ENCODE data around the gene CSNK1A1L. TPM values are rescaled to one million over a fixed set of nuclear protein-coding genes. Genes with fewer than 3 reads are reported as not detected.

CSNK1A1L gene
- total and polyA plus RNA-seq, 10 of the 15 experiments (the other 5 are each of a cell fraction or from before 2014, with no cell fraction given), result not detected

GRCh38 chr13:37058910-37059847 lies 46.3 kb downstream of the CSNK1A1L start, which contains the start of gene SUPT20H:
Gene SUPT20H (minus strand): TSS chr13:37059688. CDS start chr13:37051490, 8,198 bp downstream.
- CTCF ChIA-PET, result interaction anchor here (1.2 kb wide), 1 partner anchor 77 kb away, joined by 3 read pairs; no protein-coding TSS in a partner anchor
- SMC1A ChIA-PET (ENCODE audit: uncharacterized antibody, unreplicated experiment), result interaction anchor here (1.1 kb wide), 1 partner anchor 11 kb away, joined by 3 read pairs; no protein-coding TSS in a partner anchor
- ATAC-seq, result peak; percentile 99
- Histone ChIP-seq H4K20me1 (ENCODE audit: control insufficient read depth, insufficient read depth) (no peaks in the 10 kb centered on the region), H3K4me3 (peak within 1 kb of the TSS; percentile 78), H3K9me3 (replicated peaks; ENCODE audit: control insufficient read depth, insufficient read depth, low read length) (no peaks in the 10 kb centered on the region; the same call in 2 of the 3 replicates), H3K27ac (ENCODE audit: control insufficient read depth, insufficient read depth) (peak within 1 kb of the TSS; percentile 88), H3K36me3 (ENCODE audit: control insufficient read depth in 2 of 2, insufficient read depth in 2 of 2, low read length in 1 of 2) (peaks cover 0 to 3% of the 10 kb centered on the region in 2 experiments; a peak in 1 of 4 replicates), H3K9ac (ENCODE audit: control insufficient read depth, insufficient read depth, low read length) (peak within 1 kb of the TSS; percentile 95), H2AFZ (ENCODE audit: control insufficient read depth, low read depth, low read length) (peak within 1 kb of the TSS; percentile 87), H3K27me3 (replicated peaks in 1 of 2; ENCODE audit: control insufficient read depth in 2 of 2, insufficient read depth in 2 of 2, low read length in 1 of 2) (no peaks in the 10 kb centered on the region; a peak in 1 of 4 replicates), H3K4me1 (ENCODE audit: control insufficient read depth, insufficient read depth, low read length) (peaks cover 2% of the 10 kb centered on the region; the same call in 1 of the 2 replicates), H3K4me2 (ENCODE audit: control insufficient read depth, insufficient read depth) (peak within 1 kb of the TSS; percentile 76), H3K79me2 (ENCODE audit: control insufficient read depth, insufficient read depth, low read length) (peaks cover 26% of the 10 kb centered on the region)
- peak; percentile 35 for FAIRE-seq
- POLR2A ChIA-PET, result interaction anchor here (0.6 kb wide), 1 partner anchor 1217 kb away, joined by 5 read pairs; no protein-coding TSS in a partner anchor
- RAD21 ChIA-PET (ENCODE audit: unreplicated experiment), result no interaction called here
- in situ Hi-C loops (cut with MboI) (loop anchor here (25.0 kb wide), 1 partner anchor 1303 kb away; no protein-coding TSS in a partner anchor), intact Hi-C loops (cut with micrococcal nuclease; ENCODE audit: unreplicated experiment) (loop anchor here (2.0 to 5.0 kb wide), 3 partner anchors 58 to 727 kb away; partner anchors contain the start of genes EXOSC8 and RFXAP)
- peak; percentile 47 for DNase-seq (ENCODE audit: low read depth, low spot score)
- TSS peak; percentile 89 for BruUV-seq (replicated peaks)
- WGBS (ENCODE audit: insufficient coverage, insufficient replicate concordance, low lambda C conversion rate, missing lambda C conversion rate), result 1% methylated on average over 60 of the region's 75 CpGs
- TF ChIP-seq HDAC2 (IDR thresholded peaks at IDR 0.05) (no peak), PAX5 (IDR thresholded peaks at IDR 0.05; ENCODE audit: borderline replicate concordance, low read depth, low read length) (no peak), NKRF (conservative IDR thresholded peaks at IDR 0.05) (0 out of 2 replicates have a peak, but pooled peaks have one; percentile 47), CTCF (IDR thresholded peaks at IDR 0.05 in 2 of 3, conservative IDR thresholded peaks at IDR 0.05 in 1 of 3; ENCODE audit: control insufficient read depth in 2 of 3, extremely low read depth in 1 of 3, insufficient read depth in 1 of 3, low read depth in 3 of 3, low read length in 3 of 3) (no peak), SMARCA5 (IDR thresholded peaks at IDR 0.05) (no peak), CREM (IDR thresholded peaks at IDR 0.05; ENCODE audit: low read depth) (no peak), HCFC1 (IDR thresholded peaks at IDR 0.05; ENCODE audit: low read length) (peak; percentile 31; the same call in 1 of the 2 replicates), ZBED1 (IDR thresholded peaks at IDR 0.05; ENCODE audit: borderline replicate concordance) (no peak), PKNOX1 (IDR thresholded peaks at IDR 0.05) (peak; percentile 64; the same call in 1 of the 2 replicates), KAT2A (conservative IDR thresholded peaks at IDR 0.05; ENCODE audit: control insufficient read depth, low read depth, low read length) (no peak), NBN (IDR thresholded peaks at IDR 0.05) (peak; percentile 60; the same call in 1 of the 2 replicates), ATF7 (IDR thresholded peaks at IDR 0.05; ENCODE audit: low read depth) (no peak), MXI1 (IDR thresholded peaks at IDR 0.05; ENCODE audit: low read depth, low read length) (peak; percentile 41; the same call in 1 of the 2 replicates), CHD2 (IDR thresholded peaks at IDR 0.05; ENCODE audit: borderline replicate concordance, low read depth, low read length) (peak; percentile 69; the same call in 1 of the 2 replicates), ZNF274 (IDR thresholded peaks at IDR 0.05; ENCODE audit: insufficient read depth, insufficient read length) (no peak), SIN3A (IDR thresholded peaks at IDR 0.05; ENCODE audit: low read depth, low read length) (no peak), SREBF2 (IDR thresholded peaks at IDR 0.05; ENCODE audit: low read length) (no peak), EZH2 (IDR thresholded peaks at IDR 0.05; ENCODE audit: borderline replicate concordance, control insufficient read depth, low read depth, low read length) (no peak)
